HUDEP-2 (cell line): ENCODE results near the gene GVQW3.

Experiments
- DNase-seq, 76 experiments: peaks; one replicate each; lab custom pipeline; 2025; ENCODE audit not compliant: unreplicated experiment in 76 of 76; lab: John Stamatoyannopoulos, UW

The GVQW3 gene

DNA sequence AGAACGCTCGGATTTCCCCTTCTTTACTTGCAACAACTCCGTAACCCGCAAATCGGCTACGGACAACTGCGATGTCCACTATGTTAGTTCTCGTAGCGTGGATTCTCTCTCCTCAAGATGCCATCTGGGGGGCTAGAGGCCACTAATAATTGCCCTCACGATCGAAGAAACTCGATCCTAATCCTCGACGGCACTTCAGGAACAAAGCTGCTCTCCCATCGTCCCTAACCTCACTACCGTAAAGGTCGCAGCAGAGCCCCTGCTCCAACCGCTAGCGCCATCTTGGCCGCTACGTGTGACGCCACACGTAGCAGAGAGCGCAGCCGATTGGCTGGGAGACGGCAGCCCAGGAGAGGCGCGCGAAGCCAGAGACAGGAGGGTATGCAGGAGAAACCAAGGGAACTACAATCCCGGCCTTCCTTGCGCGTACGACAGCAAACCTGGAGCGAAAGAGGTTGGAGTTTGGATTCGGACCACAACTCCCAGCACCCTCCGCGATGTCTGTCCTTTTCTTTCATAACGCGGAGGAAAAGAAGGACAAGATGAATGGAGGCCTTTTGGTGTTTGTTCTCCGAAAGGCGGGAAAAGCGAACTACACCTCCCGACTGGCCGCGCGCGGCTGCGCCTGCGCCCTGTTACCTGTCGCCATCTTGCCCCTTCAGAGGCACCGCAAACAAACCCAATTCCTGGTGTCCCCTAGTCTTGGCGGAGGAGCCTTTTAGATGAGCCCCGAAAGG, 63.4 kb downstream of the GVQW3 start, which contains the start of gene EMSY:
Gene EMSY (plus strand): TSS at position 635 of the 737 bp plus-strand sequence. CDS start 1,921 bp downstream, outside the sequence.
- DNase-seq = peak in 75 of 76 experiments; percentile 53 to 96 (median 90)

GRCh38 chr11:76445121-76446084, 64.3 kb downstream of the GVQW3 start:
- DNase-seq = peak in 70 of 76 experiments; percentile 9 to 76 (median 58)

DNA sequence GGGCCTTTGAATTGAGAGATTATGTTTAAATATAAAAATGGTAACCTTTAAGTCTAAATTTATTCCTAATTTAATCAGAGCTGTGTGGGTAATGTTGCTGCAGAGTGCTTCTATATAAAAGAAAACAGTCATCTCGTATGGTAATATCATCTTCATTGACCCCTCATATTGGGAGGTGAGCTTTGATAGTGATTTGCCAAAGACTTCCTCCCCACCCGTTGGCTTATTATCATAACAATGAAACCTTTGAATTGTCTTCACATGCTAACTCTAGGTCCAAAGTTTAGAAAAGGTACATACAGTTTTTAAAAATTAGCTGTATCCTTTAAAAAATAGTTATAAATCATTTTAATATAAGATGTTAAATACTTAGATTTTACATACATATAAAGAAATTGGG, 67.4 kb downstream of the GVQW3 start:
- no peak for DNase-seq

DNA sequence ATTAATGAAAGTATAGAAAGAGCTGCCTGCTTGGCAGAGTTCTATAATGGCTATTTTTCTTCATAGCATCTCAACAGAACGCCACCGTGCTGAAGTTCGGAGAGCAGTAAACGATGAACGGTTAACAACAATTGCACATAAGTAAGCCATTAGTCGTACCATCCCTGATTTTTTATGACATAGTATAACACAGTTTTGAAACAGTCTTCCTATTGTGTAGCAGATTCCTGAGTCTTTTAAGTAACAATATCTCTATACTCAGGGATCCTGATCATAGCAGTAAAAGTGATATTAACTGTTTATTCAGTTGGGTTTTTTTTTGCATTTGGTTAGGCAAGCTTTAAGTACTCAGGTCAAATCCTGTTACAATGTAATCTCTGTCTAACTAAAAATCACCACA, 72.1 kb downstream of the GVQW3 start:
- DNase-seq = no peak

- no peak for DNase-seq
Measured at GRCh38 chr11:76455331-76455730, 74.2 kb downstream of the GVQW3 start.

DNA sequence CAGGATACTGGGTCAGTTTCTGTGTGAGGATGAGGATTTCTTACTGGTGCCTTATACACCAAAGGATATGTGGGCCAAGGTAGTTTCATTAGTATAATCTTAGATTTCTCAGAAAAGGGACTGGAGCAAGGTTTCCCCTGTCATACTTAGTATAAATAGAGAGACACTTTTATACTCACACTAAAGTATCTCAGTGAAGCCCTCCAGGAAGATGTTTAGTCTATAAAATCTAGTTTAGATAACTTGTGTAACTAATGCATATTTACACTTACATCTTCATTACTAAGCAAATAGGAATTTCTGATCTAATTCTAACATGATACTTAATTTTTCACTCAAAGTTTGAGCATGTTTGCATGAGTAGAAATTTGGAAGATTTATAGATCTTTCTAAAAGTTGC, 74.8 kb downstream of the GVQW3 start:
- DNase-seq = no peak

GRCh38 chr11:76456571-76456970, 75.4 kb downstream of the GVQW3 start:
- no peak for DNase-seq
